Effector memory CD4-positive, alpha-beta T cell (primary cell): Measurements from ENCODE around the gene GAS7.

Source experiments
- DNase-seq, 3 donors: peaks; one replicate each; pipeline ENCODE4 v3.0.0-alpha.2; 2020
- H3K27ac ChIP-seq: 2 replicates; pipeline ENCODE4 v1.7.0; 2013; ENCODE audit warnings: mild to moderate bottlenecking, low read length, moderate library complexity; ENCODE audit not compliant: insufficient read depth, poor library complexity, severe bottlenecking
- H3K27me3 ChIP-seq: replicated peaks from 2 replicates; pipeline ENCODE4 v1.7.0; 2013; ENCODE audit warnings: mild to moderate bottlenecking, low read length; ENCODE audit not compliant: insufficient read depth, control insufficient read depth, poor library complexity, severe bottlenecking
- H3K36me3 ChIP-seq: 2 replicates; pipeline ENCODE4 v1.7.0; 2013; ENCODE audit warnings: mild to moderate bottlenecking, low read length, moderate library complexity; ENCODE audit not compliant: control insufficient read depth, insufficient read depth
- H3K4me1 ChIP-seq: 2 replicates; pipeline ENCODE4 v1.7.0; 2013; ENCODE audit warnings: low read length, mild to moderate bottlenecking; ENCODE audit not compliant: control insufficient read depth, insufficient read depth, poor library complexity, severe bottlenecking
- H3K4me3 ChIP-seq: 2 replicates; pipeline ENCODE4 v1.7.0; 2013; ENCODE audit warnings: low read length, low read depth, mild to moderate bottlenecking; ENCODE audit not compliant: insufficient read depth, poor library complexity, severe bottlenecking
- H3K9me3 ChIP-seq: 2 replicates; pipeline ENCODE4 v1.7.0; 2013; ENCODE audit warnings: mild to moderate bottlenecking, low read length, moderate library complexity; ENCODE audit not compliant: control insufficient read depth

GAS7 gene

DNA sequence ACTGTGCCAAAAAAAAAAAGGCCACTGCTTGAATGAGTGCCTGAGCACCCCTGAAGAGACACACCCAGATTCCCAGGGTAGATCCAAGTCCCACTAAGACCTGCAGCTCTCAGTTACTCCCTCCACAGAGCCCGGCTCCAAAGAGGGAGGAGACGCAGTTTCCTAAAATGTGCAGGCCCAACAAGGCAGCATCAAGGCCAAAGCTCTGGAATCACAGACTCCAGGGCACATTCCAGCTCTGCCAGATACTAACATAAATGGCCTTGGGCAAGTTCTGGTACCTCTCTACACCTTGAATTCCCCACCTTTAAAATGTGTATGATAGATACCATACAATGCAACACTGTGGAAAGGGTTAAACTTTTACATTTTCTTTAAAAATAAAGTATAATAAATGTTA lies 57.0 kb downstream of the GAS7 start:
- H3K4me1 ChIP-seq = no peaks in the 10 kb centered on the region
- H3K27me3 ChIP-seq = no peaks in the 10 kb centered on the region
- H3K9me3 ChIP-seq = no peaks in the 10 kb centered on the region
- H3K36me3 ChIP-seq = no peaks in the 10 kb centered on the region
- DNase-seq = no peak
- no peak overlapping the region for H3K27ac ChIP-seq
- no peak overlapping the region for H3K4me3 ChIP-seq

DNA sequence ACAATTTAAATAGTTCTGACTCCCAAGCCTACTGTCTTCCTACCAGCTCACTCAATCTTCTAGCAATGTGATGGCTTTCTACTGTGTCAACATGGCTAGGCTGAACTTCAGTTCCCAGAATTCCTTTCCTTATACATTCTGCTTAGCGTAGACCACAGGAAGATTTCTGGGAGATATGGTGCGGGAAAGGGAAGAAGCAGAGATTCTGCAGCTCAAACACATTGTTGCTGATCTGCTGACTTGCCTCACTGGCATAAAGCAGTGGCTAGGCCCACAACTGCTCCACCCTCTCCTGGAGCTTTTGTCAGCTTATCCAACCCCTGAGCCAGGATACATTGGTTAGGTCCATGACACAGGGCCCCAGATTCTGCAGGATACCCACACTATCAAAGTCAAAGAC lies 58.8 kb downstream of the GAS7 start:
- Histone ChIP-seq H3K36me3 (no peaks in the 10 kb centered on the region), H3K4me3 (no peak overlapping the region), H3K27me3 (no peaks in the 10 kb centered on the region)

DNA sequence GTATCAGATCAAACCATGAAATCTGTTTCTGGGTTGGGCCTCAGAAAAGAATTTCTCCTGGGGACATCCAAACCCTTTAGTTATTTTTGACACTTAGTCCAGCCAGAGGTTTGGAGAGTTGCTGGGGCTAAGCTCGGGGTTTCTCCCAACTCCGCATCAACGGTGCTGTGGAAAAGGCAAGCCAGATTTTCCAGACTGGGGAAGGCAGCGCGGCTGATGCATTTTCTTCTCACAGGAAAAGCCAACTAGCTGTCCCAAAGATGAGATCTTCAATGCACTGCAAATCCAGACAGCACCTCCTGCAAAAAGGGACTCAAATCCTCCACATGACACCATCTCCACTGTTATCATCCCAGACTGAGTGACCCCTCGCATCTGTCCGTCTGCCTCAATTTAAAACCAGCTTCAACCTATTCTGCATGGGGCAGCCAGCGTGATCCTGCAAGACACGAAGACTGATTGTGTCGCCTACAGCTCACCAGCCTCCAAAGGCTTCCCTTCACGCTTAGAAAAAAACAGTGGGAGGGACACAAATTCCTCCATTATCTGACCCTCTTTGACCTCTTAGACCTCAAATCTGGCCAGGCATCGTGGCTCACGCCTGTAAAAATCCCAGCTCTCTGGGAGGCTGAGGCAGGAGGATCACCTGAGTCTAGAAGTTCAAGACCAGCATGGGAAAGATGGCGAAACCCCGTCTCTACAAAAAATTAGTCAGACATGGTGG lies 62.0 kb downstream of the GAS7 start:
- Histone ChIP-seq H3K27me3 (no peaks in the 10 kb centered on the region), H3K4me1 (no peaks in the 10 kb centered on the region), H3K9me3 (no peaks in the 10 kb centered on the region), H3K4me3 (no peak overlapping the region), H3K27ac (no peak overlapping the region), H3K36me3 (no peaks in the 10 kb centered on the region)
- no peak for DNase-seq

More for the DNA sequence above, 58.8 kb downstream of the GAS7 start:
- Histone ChIP-seq H3K9me3 (no peaks in the 10 kb centered on the region), H3K27ac (no peak overlapping the region), H3K4me1 (no peaks in the 10 kb centered on the region)
- DNase-seq = no peak

DNA sequence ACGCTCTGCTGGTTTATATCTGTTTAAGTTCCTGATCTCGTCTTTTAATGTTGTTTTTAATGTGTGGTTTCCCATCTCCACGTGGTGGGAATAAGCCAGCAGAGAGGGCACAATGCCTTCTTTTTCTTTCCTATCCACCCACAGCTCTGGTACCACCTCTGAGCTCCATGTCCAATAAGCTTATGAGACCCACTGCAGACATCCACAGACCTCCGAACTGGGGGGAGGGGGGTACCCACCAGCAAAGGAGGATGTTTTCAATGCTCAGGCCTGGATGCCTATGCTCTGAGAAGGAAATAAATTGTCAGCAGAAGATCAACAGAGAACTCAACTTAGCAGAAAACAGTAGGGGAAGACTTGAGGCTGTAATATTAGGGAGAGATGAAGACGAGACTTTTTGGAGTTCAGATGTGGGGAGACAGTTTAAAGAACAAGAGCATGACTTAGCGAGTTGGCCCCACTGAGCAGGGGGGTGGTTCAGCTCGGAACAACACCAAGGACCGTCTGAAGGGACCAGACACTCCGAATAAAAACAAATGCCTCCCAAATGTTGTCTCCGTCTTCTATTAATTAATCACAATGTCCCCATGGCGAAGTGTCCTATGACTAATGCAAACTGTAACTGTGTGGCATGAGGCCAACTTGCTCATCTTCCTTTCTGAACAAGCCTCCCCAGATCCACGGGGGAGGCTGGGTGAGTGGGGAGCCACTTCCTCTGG lies 62.7 kb downstream of the GAS7 start:
- H3K36me3 ChIP-seq = no peaks in the 10 kb centered on the region
- no peak for DNase-seq
- H3K27me3 ChIP-seq = no peaks in the 10 kb centered on the region
- no peak overlapping the region for H3K4me3 ChIP-seq
- no peaks in the 10 kb centered on the region for H3K9me3 ChIP-seq
- no peak overlapping the region for H3K27ac ChIP-seq
- no peaks in the 10 kb centered on the region for H3K4me1 ChIP-seq

DNA sequence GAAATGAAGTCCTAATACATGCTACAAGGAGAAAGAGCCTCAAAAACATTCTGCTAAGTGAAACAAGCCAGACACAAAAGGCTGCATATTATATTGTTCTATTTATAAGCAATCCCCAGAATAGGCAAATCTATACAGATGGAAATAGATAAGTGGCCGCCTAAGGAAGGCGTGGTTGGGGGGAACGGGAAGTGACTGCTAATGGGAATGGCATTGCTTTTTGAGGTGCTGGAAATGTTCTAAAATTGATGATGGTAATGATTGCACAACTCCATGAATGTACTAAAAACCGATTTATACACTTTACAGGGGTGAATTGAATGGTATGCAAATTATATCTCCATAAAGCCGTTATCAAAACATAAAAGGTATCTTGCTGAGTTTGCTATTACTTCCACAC lies 67.7 kb downstream of the GAS7 start:
- Histone ChIP-seq H3K27me3 (no peaks in the 10 kb centered on the region), H3K36me3 (no peaks in the 10 kb centered on the region), H3K27ac (no peak overlapping the region), H3K4me1 (no peaks in the 10 kb centered on the region), H3K4me3 (no peak overlapping the region), H3K9me3 (no peaks in the 10 kb centered on the region)
- no peak for DNase-seq

DNA sequence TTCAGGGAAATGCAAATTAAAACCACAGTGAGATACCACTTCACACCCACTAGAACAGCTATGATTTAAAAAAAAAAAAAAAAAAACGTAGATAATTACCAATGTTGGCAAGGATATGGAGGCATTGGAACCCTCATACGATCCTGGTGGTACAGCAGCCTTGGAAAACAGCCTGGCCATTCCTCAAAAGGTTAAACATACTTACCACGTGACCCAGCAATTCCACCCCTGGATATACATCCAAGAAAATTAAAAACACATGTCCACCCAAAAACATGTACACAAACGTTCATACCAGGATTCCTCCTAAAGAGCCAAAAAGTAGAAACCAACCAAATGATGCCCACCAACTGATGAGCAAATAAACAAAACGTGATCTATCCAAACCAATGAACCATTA lies 68.1 kb downstream of the GAS7 start:
- Histone ChIP-seq H3K4me3 (no peak overlapping the region), H3K36me3 (no peaks in the 10 kb centered on the region), H3K27ac (no peak overlapping the region), H3K9me3 (no peaks in the 10 kb centered on the region), H3K4me1 (no peaks in the 10 kb centered on the region), H3K27me3 (no peaks in the 10 kb centered on the region)
- no peak for DNase-seq

DNA sequence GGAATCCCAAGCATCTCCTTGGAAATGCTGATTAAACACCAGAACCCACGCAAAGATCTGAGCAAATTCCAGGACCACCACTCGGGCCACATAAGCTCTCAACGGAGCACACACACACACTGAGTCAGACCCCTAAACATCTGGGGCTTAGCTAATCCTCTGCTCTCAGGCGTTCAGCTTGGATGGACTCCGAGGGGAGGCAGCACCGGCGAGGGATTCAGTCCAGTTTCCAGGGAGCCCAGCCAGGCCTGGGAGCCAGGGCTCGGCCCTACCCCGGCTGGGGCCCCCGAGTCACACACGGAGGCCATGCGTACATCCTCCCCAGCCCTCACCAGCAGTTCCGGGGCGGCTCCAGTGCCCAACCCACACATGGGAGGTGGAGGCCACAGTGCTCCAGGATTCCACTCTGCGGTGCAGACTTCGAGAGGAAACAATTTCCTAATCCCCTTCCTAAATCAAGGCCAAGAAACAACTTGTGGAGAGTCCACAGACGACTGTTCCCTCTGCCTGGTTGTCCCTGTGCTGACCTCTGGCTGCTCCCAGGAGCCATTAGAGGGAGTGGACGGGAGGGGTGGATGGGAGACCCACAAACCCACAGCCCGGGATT lies 70.5 kb downstream of the GAS7 start:
- Histone ChIP-seq H3K27ac (no peak overlapping the region), H3K27me3 (no peaks in the 10 kb centered on the region), H3K4me1 (no peaks in the 10 kb centered on the region), H3K36me3 (no peaks in the 10 kb centered on the region), H3K9me3 (no peaks in the 10 kb centered on the region), H3K4me3 (no peak overlapping the region)
- DNase-seq = no peak

DNA sequence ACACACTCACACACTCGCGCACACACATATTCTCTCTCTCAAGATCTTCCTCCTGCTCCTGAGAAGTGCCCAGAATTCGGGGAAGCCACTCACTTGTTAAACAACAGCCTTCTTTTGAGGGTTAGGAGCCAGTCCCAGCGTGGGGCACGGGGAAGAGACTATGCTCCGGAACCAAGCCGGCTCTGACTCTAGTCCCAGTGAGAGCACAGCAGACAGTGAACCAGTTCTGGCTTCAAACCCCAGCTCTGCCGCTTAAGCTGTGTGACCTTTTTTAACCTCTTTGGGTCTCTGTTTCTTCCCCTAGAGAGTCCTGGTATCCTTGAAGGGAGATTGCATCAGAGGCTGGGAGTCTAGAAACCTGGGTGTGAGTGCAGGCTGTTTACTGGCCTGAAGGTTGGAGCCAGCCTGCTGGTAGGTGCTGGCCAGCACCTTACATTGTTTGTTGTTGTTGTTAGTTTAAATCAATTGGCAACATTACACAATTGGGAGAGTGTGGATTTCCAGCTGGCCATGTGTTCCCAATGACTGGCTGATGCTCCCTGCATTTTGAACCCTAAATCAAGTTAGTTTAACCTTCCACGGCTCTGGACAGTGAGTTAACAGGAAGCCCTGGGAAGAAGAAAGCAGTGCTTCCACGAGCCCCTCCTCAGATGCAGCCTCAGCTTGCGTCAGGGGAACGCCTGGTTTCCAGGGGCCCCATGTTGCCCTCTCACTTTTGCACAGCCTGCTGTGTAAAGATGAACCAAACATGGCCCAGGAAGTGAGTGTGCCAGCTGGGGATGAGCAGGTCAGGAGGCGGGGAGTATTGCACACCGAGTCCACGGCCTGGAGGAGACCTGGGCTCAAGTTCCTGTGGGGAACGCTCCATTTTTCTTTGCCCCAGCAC lies 71.5 kb downstream of the GAS7 start:
- no peaks in the 10 kb centered on the region for H3K9me3 ChIP-seq
- H3K27me3 ChIP-seq = no peaks in the 10 kb centered on the region
- DNase-seq = no peak
- no peak overlapping the region for H3K4me3 ChIP-seq
- H3K4me1 ChIP-seq = no peaks in the 10 kb centered on the region
- no peaks in the 10 kb centered on the region for H3K36me3 ChIP-seq
- no peak overlapping the region for H3K27ac ChIP-seq

DNA sequence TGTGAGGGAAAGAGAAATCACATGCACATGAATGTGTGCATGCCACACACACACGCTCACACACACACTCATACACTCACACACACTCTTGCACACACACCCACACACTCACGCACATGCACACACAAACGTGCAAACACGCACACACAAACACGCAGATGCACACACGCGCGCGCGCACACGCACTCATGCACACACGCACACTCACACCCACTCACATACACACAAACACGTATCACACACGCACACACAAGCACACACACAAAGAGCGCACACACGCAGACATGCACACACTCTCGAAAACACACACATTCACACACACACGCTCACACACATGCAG lies 72.2 kb downstream of the GAS7 start:
- Histone ChIP-seq H3K27ac (no peak overlapping the region), H3K4me1 (no peaks in the 10 kb centered on the region), H3K4me3 (no peak overlapping the region), H3K27me3 (no peaks in the 10 kb centered on the region), H3K9me3 (no peaks in the 10 kb centered on the region), H3K36me3 (no peaks in the 10 kb centered on the region)
- DNase-seq = no peak
